Skeletal muscle satellite cell (primary cell): ENCODE data around the gene CCDC24.

Experiments used
- H3K27me3 ChIP-seq: 2 replicates; pipeline ENCODE4 v1.7.0; 2013; ENCODE audit warnings: low read length; ENCODE audit not compliant: control insufficient read depth, insufficient read depth
- H3K36me3 ChIP-seq: 2 replicates; pipeline ENCODE4 v1.7.0; 2013; ENCODE audit warnings: mild to moderate bottlenecking, control low read depth, low read length; ENCODE audit not compliant: insufficient read depth
- H3K4me1 ChIP-seq: 2 replicates; pipeline ENCODE4 v1.7.0; 2013; ENCODE audit warnings: low read length; ENCODE audit not compliant: control insufficient read depth, insufficient read depth
- H3K4me2 ChIP-seq: 2 replicates; pipeline ENCODE4 v1.7.0; 2013; ENCODE audit warnings: mild to moderate bottlenecking, low read length
- H3K4me3 ChIP-seq: 2 replicates; pipeline ENCODE4 v1.7.0; 2013; ENCODE audit warnings: low read length
- H3K9ac ChIP-seq: 2 replicates; pipeline ENCODE4 v1.7.0; 2013; ENCODE audit warnings: mild to moderate bottlenecking, low read depth, low read length, moderate library complexity
- H3K9me3 ChIP-seq: replicated peaks from 2 replicates; pipeline ENCODE4 v1.7.0; 2013; ENCODE audit warnings: mild to moderate bottlenecking, control low read depth, low read length

CCDC24 gene

DNA sequence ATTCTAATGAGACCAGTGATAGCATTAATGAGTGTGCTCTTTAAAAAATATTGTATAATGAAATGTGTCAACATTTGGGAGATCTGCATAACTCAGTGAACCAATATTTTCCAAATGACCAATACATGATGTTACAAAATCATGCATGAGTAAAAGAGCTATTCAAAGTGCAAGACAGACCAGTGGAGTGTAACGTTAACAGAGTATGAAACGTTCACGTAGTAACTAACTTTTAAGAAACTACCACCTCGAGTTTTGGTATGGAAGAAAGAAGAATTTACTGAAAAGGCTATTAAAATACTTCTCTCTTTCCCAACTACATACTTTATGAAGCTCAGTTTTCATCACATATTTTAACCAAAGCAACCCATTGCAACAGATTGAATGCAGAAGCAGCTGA lies 49.4 kb downstream of the CCDC24 start:
- H3K36me3 ChIP-seq, result no peaks in the 10 kb centered on the region
- no peak overlapping the region for H3K4me3 ChIP-seq
- no peaks in the 10 kb centered on the region for H3K27me3 ChIP-seq
- H3K4me2 ChIP-seq, result peak overlapping the region; percentile 22
- no peak overlapping the region for H3K9ac ChIP-seq
- H3K9me3 ChIP-seq, result no peaks in the 10 kb centered on the region
- H3K4me1 ChIP-seq, result peaks cover 52% of the 10 kb centered on the region

- Histone ChIP-seq H3K27me3 (no peaks in the 10 kb centered on the region), H3K4me2 (no peak overlapping the region), H3K9ac (no peak overlapping the region), H3K4me1 (peaks cover 60% of the 10 kb centered on the region), H3K36me3 (no peaks in the 10 kb centered on the region), H3K9me3 (no peaks in the 10 kb centered on the region), H3K4me3 (no peak overlapping the region)
Observed at GRCh38 chr1:44043176-44044070, 52.0 kb downstream of the CCDC24 start.

DNA sequence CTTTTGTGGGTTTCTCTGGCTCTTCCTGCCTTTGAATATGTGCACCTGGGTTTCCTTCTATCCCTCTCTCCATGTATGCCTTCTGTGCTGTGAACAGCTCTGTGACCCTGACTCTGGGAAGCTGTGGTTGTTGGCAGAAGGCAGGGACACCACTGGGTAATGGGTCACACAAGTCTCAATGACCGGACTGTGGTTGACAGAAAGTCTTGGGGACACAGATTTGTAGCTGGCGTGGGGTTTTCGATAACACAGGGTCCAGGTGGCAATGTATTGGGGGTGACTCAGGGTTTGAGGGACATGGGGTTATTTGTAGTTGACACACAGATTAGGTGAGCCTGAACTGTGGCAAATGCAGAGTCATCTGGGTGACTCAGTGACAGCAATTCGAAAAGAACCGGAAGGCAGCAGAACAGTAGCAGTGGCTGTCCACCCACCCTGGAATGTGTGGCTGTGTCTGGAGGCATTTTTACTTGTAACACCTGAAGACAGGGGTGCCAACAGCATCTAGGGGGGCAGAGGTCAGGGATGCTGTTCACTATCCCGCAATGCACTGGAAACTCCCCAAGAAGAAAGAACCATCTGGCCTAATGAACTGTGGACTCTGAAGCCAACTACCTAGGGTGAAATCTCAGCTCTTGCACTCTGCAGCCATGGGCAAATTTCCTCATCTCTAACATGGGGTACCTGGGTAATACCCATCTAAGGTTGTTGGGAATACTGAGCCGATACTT lies 52.8 kb downstream of the CCDC24 start:
- H3K9ac ChIP-seq, result no peak overlapping the region
- H3K9me3 ChIP-seq, result no peaks in the 10 kb centered on the region
- no peak overlapping the region for H3K4me2 ChIP-seq
- H3K4me1 ChIP-seq, result peaks cover 60% of the 10 kb centered on the region
- H3K36me3 ChIP-seq, result no peaks in the 10 kb centered on the region
- no peaks in the 10 kb centered on the region for H3K27me3 ChIP-seq
- no peak overlapping the region for H3K4me3 ChIP-seq

DNA sequence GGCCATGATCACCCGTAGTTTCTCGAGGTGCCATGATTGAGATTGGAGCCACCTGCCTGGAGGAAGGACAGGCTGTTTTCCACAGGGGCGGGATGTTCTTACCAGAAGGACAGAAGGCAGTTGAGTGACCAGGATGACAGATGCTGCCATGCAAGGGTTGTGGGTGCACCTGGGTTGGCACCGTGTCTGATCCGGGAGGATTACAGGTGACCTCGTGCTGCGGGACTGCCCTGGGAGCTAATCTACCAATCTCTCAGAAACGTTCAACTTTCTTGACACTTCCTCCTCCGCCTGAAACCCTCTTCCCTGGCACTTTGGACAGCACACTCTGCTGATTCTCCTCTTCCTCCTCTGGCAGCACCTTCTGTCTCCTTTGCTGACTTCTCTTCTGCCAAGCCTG lies 53.7 kb downstream of the CCDC24 start:
- Histone ChIP-seq H3K27me3 (no peaks in the 10 kb centered on the region), H3K36me3 (no peaks in the 10 kb centered on the region), H3K4me1 (peaks cover 61% of the 10 kb centered on the region), H3K4me2 (no peak overlapping the region), H3K4me3 (no peak overlapping the region), H3K9ac (no peak overlapping the region), H3K9me3 (no peaks in the 10 kb centered on the region)
